ENCODE data around the gene HSP90AB1.

Gene HSP90AB1

GRCh38 chr6:44255871-44256774 lies 9.2 kb downstream of the HSP90AB1 start:
- no peak for DNase-seq

DNA sequence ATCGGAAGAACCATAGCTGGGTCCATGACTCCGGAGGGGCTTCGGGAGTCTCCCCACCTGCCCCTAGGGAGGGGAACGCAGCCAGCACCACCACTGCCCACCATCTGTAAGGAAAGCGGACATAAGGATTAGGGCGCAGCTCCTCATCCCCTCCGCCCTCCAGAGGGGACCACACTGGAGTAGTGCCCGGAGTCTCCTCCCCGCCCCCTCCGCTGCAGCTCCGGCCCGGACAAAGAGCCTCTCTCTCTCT lies 9.8 kb downstream of the HSP90AB1 start:
- DNase-seq, result no peak

GRCh38 chr6:44257025-44257752 lies 10.3 kb downstream of the HSP90AB1 start, which contains the start of gene SLC35B2:
TSS of gene SLC35B2 (minus strand) at chr6:44257528. CDS start at chr6:44257410, 118 bp downstream.
- DNase-seq, result peak; percentile 77

GRCh38 chr6:44257753-44258324 lies 10.9 kb downstream of the HSP90AB1 start:
- DNase-seq, result no peak

DNA sequence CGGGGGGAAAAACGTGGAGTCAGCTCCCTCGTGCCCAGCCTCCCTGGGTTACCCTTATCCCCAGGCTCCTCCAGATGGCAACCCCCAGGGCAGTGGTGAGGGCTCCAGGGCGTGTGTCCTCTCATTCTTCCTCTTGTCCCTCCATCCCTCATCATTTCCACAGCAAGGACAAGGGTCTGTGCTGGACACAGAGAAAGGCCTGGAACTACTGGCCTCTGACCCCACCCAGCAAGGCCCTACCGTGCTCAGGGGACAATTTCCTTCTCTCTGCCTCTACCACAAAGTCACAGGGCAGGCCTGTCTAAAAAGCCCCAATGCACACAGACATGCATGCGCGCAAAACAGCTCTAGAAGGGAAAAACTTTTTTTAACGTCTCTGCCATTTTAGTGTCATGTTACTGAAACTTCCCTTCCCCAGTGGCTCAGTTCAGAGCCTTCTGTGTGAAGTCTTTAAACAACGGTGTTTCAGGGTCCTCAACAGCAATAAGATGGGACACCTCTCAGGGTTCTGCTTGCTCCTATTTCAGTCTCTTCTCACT lies 11.5 kb downstream of the HSP90AB1 start:
- DNase-seq, result no peak

GRCh38 chr6:44258921-44259320 lies 12.0 kb downstream of the HSP90AB1 start:
- DNase-seq, result no peak

- DNase-seq, result no peak
Observed at GRCh38 chr6:44260011-44260410, 13.1 kb downstream of the HSP90AB1 start.

DNA sequence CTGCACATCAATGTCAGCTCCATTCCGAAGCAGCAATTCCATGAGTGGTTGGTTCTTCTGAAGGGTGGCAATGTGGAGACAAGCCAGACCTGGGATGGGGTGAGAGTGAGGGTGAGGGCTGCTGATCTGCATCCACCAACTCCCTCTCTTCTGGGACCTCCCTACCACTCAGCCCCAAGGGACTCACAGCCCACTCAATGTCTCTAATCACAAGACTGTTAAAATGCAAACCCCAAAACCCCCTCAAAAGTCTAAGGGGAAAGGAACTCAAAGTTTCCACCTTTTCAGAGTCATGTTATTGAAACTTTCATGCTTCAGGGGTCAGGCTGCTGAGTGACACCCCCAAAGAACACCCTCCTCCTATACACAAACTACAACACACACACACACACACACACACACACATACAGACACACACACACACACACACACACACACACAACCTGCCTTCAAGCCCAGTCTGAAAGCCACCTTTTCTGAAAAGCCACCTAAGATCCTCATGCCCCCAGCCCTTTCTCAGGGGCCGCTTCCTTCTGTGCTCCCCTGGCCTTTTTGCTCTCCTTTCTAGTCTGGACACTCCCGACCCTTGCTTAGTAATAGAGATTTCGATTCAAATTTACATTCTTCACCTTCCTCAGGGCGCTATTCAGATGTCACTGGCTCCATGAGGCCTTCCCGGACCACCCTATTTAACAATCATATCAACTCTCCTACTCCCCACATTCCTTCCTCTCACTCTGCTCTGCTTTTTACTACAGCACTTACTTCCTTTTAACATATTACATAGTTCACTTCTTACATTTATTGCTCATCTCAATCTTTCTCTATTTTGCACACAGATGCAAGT lies 13.8 kb downstream of the HSP90AB1 start:
- DNase-seq, result no peak

DNA sequence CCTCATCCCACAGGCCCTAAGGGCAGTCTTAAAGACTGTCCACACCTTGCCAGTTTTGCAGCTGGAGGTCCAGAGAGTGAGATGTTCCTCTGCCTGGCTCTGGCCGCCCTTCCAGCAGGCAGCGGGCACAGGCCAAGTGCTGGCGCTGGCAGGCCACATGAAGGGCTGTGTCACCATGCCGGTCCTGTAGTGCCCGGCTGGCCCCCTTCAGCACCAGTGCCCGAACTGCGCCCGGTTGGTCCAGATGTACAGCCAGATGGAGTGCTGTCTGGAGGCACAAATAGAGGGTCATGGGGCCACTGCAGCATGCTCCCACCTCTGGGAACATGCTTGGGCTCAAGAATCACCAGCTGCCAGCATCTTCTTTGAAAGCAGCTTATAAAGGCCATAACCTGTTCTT lies 14.7 kb downstream of the HSP90AB1 start:
- no peak for DNase-seq

DNA sequence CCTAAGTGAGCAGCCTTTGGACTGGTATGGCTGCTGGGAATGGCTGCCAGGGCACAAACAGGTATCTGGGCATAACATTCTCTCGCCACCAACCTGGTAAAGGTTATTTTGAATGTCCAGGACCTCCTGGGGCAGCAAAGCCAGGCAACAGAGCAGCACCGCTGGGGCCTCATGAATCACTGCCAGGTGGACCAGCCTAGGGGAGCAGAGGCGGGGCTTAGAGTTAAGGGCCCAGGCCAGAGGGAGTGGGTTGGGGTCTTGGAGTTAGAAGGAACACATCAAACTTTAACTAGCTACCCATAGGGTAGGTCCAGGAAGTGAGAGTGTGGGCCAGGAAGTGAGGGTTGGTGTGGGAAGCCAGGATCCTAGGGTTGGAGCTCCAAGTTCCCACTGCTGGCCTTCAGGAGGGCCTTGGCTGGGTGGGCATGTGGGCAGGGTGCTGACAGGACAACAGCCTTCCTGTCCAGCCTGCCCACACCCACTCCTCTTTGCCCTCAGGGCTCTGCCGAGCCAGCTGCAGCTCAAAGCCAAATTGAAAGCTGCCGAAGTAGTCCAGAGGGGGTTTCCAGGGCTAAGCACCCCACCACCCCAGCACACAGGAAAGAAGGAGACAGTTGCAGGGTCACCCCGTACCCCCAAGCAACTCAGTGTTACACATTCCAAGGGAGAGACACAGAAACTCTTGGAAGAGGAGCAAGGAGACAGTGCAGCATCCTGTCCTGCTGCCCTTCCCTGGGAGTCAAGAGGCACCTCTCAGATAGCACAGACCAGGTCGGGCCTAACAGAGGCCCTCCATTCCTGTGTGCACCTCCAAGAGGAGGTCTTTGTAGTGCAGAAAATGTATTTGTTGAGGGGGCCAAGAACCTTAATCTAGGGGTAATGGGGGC lies 15.8 kb downstream of the HSP90AB1 start:
- no peak for DNase-seq

- no peak for DNase-seq
Observed at GRCh38 chr6:44263354-44264100, 16.6 kb downstream of the HSP90AB1 start.

DNA sequence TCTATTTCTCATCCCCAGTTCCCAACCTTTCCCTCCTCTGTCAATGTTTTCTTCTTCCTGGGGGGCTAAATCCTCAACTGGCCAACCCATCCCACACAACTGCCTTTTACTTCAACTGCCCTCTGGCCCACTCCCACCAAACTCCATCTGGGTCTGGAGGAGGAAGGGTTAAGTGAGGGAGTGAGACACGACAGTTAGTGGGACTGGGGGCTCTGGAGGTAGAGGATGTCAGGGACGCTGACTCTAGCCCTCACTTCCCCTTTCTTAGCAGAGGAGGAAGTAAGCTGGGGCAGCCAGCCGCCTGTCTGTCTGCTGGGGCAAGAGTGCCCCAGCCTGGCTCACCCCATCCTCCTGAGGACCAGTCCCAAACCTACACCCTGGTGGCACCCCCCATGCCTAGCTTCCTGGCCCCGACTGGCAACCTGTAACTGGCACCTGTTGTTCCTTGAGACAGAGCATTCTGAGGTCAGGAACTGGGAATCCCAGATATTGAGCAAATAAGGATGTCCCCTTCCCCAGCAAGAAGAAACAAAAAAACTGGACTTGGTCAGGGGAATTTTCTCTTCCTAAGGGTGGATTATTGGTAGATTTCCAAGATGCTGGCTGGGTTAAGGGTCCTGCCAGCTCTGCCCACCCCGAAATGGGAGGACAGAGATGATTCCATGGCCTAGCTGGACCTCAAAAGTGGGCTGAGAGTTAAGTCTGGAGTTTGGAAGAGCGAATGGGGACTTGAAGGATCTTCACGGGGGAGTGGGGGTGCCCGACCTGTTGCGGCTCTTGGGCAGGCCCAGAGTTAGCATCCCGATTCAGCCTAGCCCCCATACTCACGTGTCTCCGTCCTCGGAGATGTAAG lies 17.5 kb downstream of the HSP90AB1 start:
- DNase-seq, result no peak

DNA sequence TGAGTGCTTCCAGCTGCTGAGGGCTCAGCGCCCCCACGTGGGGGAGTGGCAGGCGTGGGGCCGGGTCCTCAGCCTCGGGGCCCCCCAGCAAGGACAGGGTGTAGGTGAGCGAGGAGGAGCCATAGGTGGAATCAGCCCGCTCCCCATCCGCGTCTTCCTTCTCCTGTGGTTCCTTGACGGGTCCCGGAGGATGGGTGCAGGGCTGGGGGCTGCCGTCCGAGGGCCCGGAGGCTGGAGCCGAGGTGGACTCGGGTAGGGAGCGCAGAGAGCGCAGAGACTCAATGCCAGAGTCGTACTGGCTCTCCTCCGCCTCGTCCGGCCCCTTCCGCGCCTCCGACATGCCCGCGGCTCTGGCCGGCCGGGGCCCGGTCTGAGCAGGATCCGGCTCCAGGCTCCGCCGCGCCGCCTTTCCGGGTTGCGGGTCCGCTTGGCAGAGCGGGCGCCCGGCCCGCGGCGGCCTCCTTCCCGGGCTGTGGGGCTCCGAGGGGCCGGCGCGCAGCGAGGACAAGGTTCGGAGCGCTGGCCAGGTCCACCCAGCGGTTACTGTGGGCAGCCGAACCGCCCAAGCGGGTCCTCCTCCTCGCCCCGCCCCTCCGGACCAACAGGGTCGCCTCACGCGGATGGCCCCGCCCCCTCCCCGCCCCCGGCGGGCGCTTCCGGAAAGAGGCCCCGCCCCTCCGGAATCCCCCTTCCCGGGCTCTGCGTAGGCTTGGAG lies 18.3 kb downstream of the HSP90AB1 start, which contains the start of gene NFKBIE:
NFKBIE (minus strand) TSS at position 545 of the 715 bp plus-strand sequence; CDS start at position 340, 205 bp downstream.
- DNase-seq, result peak; percentile 89

DNA sequence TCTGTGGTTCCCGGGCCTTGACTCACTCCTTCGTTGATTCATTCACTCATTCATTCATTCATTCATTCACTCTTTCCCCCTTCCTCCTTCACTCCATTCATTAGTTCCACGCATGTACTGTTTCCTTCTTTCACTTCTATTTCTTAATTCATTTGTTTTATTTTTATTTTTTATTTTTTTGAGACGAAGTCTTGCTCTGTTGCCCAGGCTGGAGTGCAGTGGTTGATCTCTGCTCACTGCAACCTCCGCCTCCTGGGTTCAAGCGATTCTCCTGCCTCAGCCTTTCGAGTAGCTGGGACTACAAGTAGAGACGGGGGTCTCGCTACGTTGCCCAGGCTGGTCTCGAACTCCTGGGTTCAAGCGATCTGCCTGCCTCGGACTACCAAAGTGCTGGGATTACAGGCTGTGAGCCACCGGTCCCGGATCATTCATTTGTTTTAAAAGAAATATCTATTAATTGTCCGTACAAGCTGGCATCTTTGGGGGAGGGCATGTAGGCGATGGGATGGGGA lies 18.9 kb downstream of the HSP90AB1 start:
- no peak for DNase-seq

DNA sequence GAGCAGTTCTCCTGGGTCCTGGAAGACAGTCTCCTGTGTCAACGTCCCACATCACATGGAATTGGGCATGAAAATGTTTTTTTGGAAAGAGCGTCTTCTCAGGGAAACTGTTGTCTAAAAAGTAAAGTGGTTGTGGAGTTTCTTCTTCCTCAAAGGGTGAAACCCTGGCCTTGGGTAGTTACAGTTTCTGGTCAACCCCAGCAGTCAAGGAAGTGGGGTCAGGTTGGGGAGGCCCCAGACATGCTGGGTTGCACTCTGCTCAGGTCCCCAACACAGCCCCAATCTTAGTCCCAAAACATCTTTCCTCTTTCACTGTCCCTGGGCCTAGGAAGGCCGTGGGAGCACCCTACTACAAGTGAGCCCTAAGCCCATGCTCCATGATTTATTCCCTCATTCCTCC lies 19.4 kb downstream of the HSP90AB1 start:
- no peak for DNase-seq

GRCh38 chr6:44267252-44267651 lies 20.4 kb downstream of the HSP90AB1 start:
- no peak for DNase-seq

- DNase-seq, result peak; percentile 72
Observed at GRCh38 chr6:44268095-44268628, 21.3 kb downstream of the HSP90AB1 start.

- no peak for DNase-seq
Observed at GRCh38 chr6:44269178-44269920, 22.4 kb downstream of the HSP90AB1 start.

Data from NCI-H1092 treated with DMSO at 0.1 percent for 48 hours (cell line).